Measurements from ENCODE around the gene TCFL5. TPM values are rescaled to one million over a fixed set of nuclear protein-coding genes. Genes with fewer than 3 reads are reported as not detected.

TCFL5 gene
- 1 to 10 TPM; 2.8 to 3.5 TPM for polyA plus RNA-seq

GRCh38 chr20:62861726-62862336 is at the start of gene TCFL5:
TSS of gene TCFL5 (minus strand) at chr20:62861822. CDS start at chr20:62861670, 152 bp downstream.
- Histone ChIP-seq H3K4me1 (ENCODE audit: control insufficient read depth in 2 of 2, insufficient read depth in 2 of 2, low read length in 1 of 2) (peaks cover 3 to 12% of the 10 kb centered on the region in 2 donors), H3K4me3 (ENCODE audit: low read depth in 1 of 2, low read length in 2 of 2) (peak within 1 kb of the TSS; percentile 63 to 67), H3K27me3 (ENCODE audit: control insufficient read depth in 1 of 2, insufficient read depth in 2 of 2, low read length in 2 of 2) (no peaks in the 10 kb centered on the region), H3K27ac (ENCODE audit: low read depth in 2 of 2, low read length in 1 of 2) (peak within 1 kb of the TSS; percentile 37 to 48), H3K36me3 (ENCODE audit: control insufficient read depth in 2 of 2, insufficient read depth in 2 of 2, low read length in 1 of 2) (peaks cover 0 to 3% of the 10 kb centered on the region in 2 donors), H3K9me3 (ENCODE audit: control insufficient read depth in 2 of 2, insufficient read depth in 1 of 2, low read depth in 1 of 2, low read length in 1 of 2) (no peaks in the 10 kb centered on the region)
- 10 to 26% methylated on average over 21 to 70 of the region's 70 CpGs for WGBS, 2 donors

DNA sequence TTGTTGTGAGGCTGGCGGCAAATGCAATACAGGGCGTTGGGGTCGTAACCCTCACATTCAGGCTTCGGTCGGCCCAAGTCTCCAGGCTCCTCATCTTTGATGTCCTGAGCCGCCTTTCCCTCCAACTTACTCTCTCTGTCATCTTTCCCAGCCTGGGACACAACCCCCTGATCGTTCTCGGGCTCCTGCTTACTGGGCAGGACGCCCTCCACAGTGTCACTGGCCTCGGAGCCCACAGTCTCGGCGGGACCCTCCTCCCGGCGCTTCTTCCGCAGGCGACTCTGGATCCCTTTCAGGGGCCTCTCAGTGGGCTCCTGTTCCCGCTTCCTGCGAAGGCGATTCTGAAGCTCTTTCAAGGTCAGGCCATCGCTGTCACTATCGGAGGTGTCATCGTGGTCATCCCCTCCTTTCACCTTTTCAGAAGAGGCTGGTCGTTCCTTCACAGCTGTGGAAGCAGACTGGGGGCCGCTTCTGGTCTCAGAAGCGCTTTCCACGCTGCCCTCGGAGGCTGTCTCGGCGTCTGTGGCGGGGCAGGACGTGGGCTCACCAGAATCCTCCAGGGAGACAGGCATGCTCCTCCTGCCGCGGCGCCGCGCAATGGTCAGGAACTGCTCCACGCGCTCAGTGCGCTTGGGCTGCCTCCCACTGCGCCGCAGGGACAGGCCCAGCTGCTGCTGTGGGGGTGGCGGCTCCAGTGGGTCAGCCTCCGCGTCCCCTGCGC is 49.3 kb upstream of the TCFL5 start:
- H3K36me3 ChIP-seq (ENCODE audit: control insufficient read depth in 2 of 2, insufficient read depth in 2 of 2, low read length in 1 of 2) = peaks cover 26 to 48% of the 10 kb centered on the region in 2 donors
- H3K27ac ChIP-seq (ENCODE audit: low read depth in 2 of 2, low read length in 1 of 2) = no peak overlapping the region
- H3K27me3 ChIP-seq (ENCODE audit: control insufficient read depth in 1 of 2, insufficient read depth in 2 of 2, low read length in 2 of 2) = no peaks in the 10 kb centered on the region
- 96% methylated on average over 45 of the region's 45 CpGs for WGBS, 2 donors
- no peaks in the 10 kb centered on the region for H3K9me3 ChIP-seq (ENCODE audit: control insufficient read depth in 2 of 2, insufficient read depth in 1 of 2, low read depth in 1 of 2, low read length in 1 of 2)
- peaks cover 0 to 2% of the 10 kb centered on the region in 2 donors for H3K4me1 ChIP-seq (ENCODE audit: control insufficient read depth in 2 of 2, insufficient read depth in 2 of 2, low read length in 1 of 2)
- H3K4me3 ChIP-seq (ENCODE audit: low read depth in 1 of 2, low read length in 2 of 2) = no peak overlapping the region

- Histone ChIP-seq H3K27ac (ENCODE audit: low read depth in 2 of 2, low read length in 1 of 2) (no peak overlapping the region), H3K27me3 (ENCODE audit: control insufficient read depth in 1 of 2, insufficient read depth in 2 of 2, low read length in 2 of 2) (no peaks in the 10 kb centered on the region), H3K9me3 (ENCODE audit: control insufficient read depth in 2 of 2, insufficient read depth in 1 of 2, low read depth in 1 of 2, low read length in 1 of 2) (no peaks in the 10 kb centered on the region), H3K4me3 (ENCODE audit: low read depth in 1 of 2, low read length in 2 of 2) (no peak overlapping the region), H3K36me3 (ENCODE audit: control insufficient read depth in 2 of 2, insufficient read depth in 2 of 2, low read length in 1 of 2) (peaks cover 33 to 54% of the 10 kb centered on the region in 2 donors), H3K4me1 (ENCODE audit: control insufficient read depth in 2 of 2, insufficient read depth in 2 of 2, low read length in 1 of 2) (peaks cover 0 to 2% of the 10 kb centered on the region in 2 donors)
- 90 to 94% methylated on average over 11 of the region's 11 CpGs for WGBS, 2 donors
These were observed 48.7 kb upstream of the TCFL5 start for GRCh38 chr20:62910217-62910766.

DNA sequence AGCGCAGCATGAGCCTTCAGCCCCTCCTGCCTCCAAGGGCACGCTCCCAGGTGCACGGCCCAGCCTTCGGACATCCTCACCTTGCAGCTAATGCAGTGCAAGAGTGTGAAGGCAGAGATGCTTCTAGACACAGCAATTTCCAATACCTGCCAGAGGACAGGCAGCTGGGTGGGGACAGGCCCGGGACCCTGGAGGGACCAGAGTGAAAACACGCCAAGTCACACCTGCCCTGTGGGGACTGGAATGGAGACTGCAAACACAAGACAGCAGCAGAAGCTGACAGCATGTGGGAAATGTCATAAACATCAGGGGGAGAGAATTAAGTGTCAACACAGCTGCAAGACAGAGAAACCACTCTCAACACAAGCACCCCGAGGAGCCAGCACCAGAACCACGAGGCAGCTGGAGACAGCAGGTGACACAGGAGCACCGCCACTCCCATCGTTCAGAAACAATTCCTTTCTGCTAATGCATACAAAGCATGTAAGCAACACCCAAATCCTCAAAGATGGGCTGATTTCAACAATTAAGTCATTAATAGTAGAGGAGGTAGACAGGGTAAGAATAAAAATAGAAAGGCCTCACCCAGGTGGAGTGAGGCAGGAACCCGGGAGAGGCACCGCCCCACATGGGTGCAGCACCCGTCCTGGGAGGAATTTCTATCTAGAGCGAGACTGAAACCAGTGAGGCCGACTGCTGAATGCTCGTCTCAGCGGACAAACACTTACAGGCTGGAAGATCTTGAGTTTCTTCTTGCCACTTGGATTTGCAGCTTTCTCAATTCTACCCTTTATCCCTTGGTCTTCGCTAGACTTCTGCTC is 47.6 kb upstream of the TCFL5 start:
- 80% methylated on average over 18 of the region's 18 CpGs for WGBS, 2 donors
- Histone ChIP-seq H3K4me3 (ENCODE audit: low read depth in 1 of 2, low read length in 2 of 2) (no peak overlapping the region), H3K27me3 (ENCODE audit: control insufficient read depth in 1 of 2, insufficient read depth in 2 of 2, low read length in 2 of 2) (no peaks in the 10 kb centered on the region), H3K27ac (ENCODE audit: low read depth in 2 of 2, low read length in 1 of 2) (no peak overlapping the region), H3K9me3 (ENCODE audit: control insufficient read depth in 2 of 2, insufficient read depth in 1 of 2, low read depth in 1 of 2, low read length in 1 of 2) (no peaks in the 10 kb centered on the region), H3K36me3 (ENCODE audit: control insufficient read depth in 2 of 2, insufficient read depth in 2 of 2, low read length in 1 of 2) (peaks cover 36 to 59% of the 10 kb centered on the region in 2 donors), H3K4me1 (ENCODE audit: control insufficient read depth in 2 of 2, insufficient read depth in 2 of 2, low read length in 1 of 2) (no peaks in the 10 kb centered on the region)

- Histone ChIP-seq H3K9me3 (ENCODE audit: control insufficient read depth in 2 of 2, insufficient read depth in 1 of 2, low read depth in 1 of 2, low read length in 1 of 2) (no peaks in the 10 kb centered on the region), H3K4me3 (ENCODE audit: low read depth in 1 of 2, low read length in 2 of 2) (no peak overlapping the region), H3K27ac (ENCODE audit: low read depth in 2 of 2, low read length in 1 of 2) (no peak overlapping the region), H3K27me3 (ENCODE audit: control insufficient read depth in 1 of 2, insufficient read depth in 2 of 2, low read length in 2 of 2) (no peaks in the 10 kb centered on the region), H3K36me3 (ENCODE audit: control insufficient read depth in 2 of 2, insufficient read depth in 2 of 2, low read length in 1 of 2) (peaks cover 45 to 63% of the 10 kb centered on the region in 2 donors), H3K4me1 (ENCODE audit: control insufficient read depth in 2 of 2, insufficient read depth in 2 of 2, low read length in 1 of 2) (peaks cover 0 to 2% of the 10 kb centered on the region in 2 donors)
- WGBS, 2 donors = 69 to 71% methylated on average over 16 of the region's 16 CpGs
These were observed 46.0 kb upstream of the TCFL5 start for GRCh38 chr20:62907384-62908317.

- no peak overlapping the region for H3K27ac ChIP-seq (ENCODE audit: low read depth in 2 of 2, low read length in 1 of 2)
- H3K4me3 ChIP-seq (ENCODE audit: low read depth in 1 of 2, low read length in 2 of 2) = no peak overlapping the region
- peaks cover 0 to 2% of the 10 kb centered on the region in 2 donors for H3K4me1 ChIP-seq (ENCODE audit: control insufficient read depth in 2 of 2, insufficient read depth in 2 of 2, low read length in 1 of 2)
- H3K9me3 ChIP-seq (ENCODE audit: control insufficient read depth in 2 of 2, insufficient read depth in 1 of 2, low read depth in 1 of 2, low read length in 1 of 2) = no peaks in the 10 kb centered on the region
- H3K36me3 ChIP-seq (ENCODE audit: control insufficient read depth in 2 of 2, insufficient read depth in 2 of 2, low read length in 1 of 2) = peaks cover 47 to 64% of the 10 kb centered on the region in 2 donors
- WGBS, 2 donors = 88 to 90% methylated on average over 31 of the region's 31 CpGs
- no peaks in the 10 kb centered on the region for H3K27me3 ChIP-seq (ENCODE audit: control insufficient read depth in 1 of 2, insufficient read depth in 2 of 2, low read length in 2 of 2)
These were observed 45.2 kb upstream of the TCFL5 start for GRCh38 chr20:62906647-62907375.

GRCh38 chr20:62906209-62906608 is 44.6 kb upstream of the TCFL5 start:
- WGBS, 2 donors = 91% methylated on average over 16 of the region's 16 CpGs
- Histone ChIP-seq H3K36me3 (ENCODE audit: control insufficient read depth in 2 of 2, insufficient read depth in 2 of 2, low read length in 1 of 2) (peaks cover 47 to 60% of the 10 kb centered on the region in 2 donors), H3K4me1 (ENCODE audit: control insufficient read depth in 2 of 2, insufficient read depth in 2 of 2, low read length in 1 of 2) (peaks cover 0 to 2% of the 10 kb centered on the region in 2 donors), H3K27me3 (ENCODE audit: control insufficient read depth in 1 of 2, insufficient read depth in 2 of 2, low read length in 2 of 2) (no peaks in the 10 kb centered on the region), H3K27ac (ENCODE audit: low read depth in 2 of 2, low read length in 1 of 2) (no peak overlapping the region), H3K9me3 (ENCODE audit: control insufficient read depth in 2 of 2, insufficient read depth in 1 of 2, low read depth in 1 of 2, low read length in 1 of 2) (no peaks in the 10 kb centered on the region), H3K4me3 (ENCODE audit: low read depth in 1 of 2, low read length in 2 of 2) (no peak overlapping the region)

GRCh38 chr20:62905536-62906117 is 44.0 kb upstream of the TCFL5 start:
- peaks cover 41 to 54% of the 10 kb centered on the region in 2 donors for H3K36me3 ChIP-seq (ENCODE audit: control insufficient read depth in 2 of 2, insufficient read depth in 2 of 2, low read length in 1 of 2)
- no peak overlapping the region for H3K27ac ChIP-seq (ENCODE audit: low read depth in 2 of 2, low read length in 1 of 2)
- no peak overlapping the region for H3K4me3 ChIP-seq (ENCODE audit: low read depth in 1 of 2, low read length in 2 of 2)
- no peaks in the 10 kb centered on the region for H3K9me3 ChIP-seq (ENCODE audit: control insufficient read depth in 2 of 2, insufficient read depth in 1 of 2, low read depth in 1 of 2, low read length in 1 of 2)
- peaks cover 0 to 4% of the 10 kb centered on the region in 2 donors for H3K4me1 ChIP-seq (ENCODE audit: control insufficient read depth in 2 of 2, insufficient read depth in 2 of 2, low read length in 1 of 2)
- no peaks in the 10 kb centered on the region for H3K27me3 ChIP-seq (ENCODE audit: control insufficient read depth in 1 of 2, insufficient read depth in 2 of 2, low read length in 2 of 2)
- 89 to 91% methylated on average over 17 of the region's 17 CpGs for WGBS, 2 donors
